Osteoblast (primary cell): ENCODE measurements around the gene ARHGEF40. TPM values are rescaled to one million over a fixed set of nuclear protein-coding genes. Genes with fewer than 3 reads are reported as not detected.

ENCODE experiments used
- DNase-seq: peaks from one replicate; pipeline ENCODE4 v3.0.0; 2011; ENCODE audit warnings: low spot score, mixed read lengths; ENCODE audit not compliant: insufficient read length; ENCODE audit errors: missing footprints
- H2AFZ ChIP-seq: 2 replicates; pipeline ENCODE4 v1.6.0; 2011; ENCODE audit warnings: mild to moderate bottlenecking, low read length
- H3K27ac ChIP-seq: 2 replicates; pipeline ENCODE4 v1.5.1; 2011; ENCODE audit warnings: mild to moderate bottlenecking, low read depth, low read length, moderate library complexity
- H3K27me3 ChIP-seq: 2 replicates; pipeline ENCODE4 v1.6.0; 2012; ENCODE audit warnings: mild to moderate bottlenecking, control low read depth, inconsistent platforms, low read length, moderate library complexity; ENCODE audit not compliant: insufficient read depth
- H3K36me3 ChIP-seq: 2 replicates; pipeline ENCODE4 v1.5.1; 2011; ENCODE audit warnings: mild to moderate bottlenecking, low read length, control low read depth, moderate library complexity; ENCODE audit not compliant: insufficient read depth
- H3K4me1 ChIP-seq: 2 replicates; pipeline ENCODE4 v1.5.1; 2011; ENCODE audit warnings: mild to moderate bottlenecking, low read length, control low read depth, moderate library complexity; ENCODE audit not compliant: insufficient read depth
- H3K4me2 ChIP-seq: 2 replicates; pipeline ENCODE4 v1.6.0; 2011; ENCODE audit warnings: mild to moderate bottlenecking, low read length; ENCODE audit not compliant: insufficient read depth
- H3K4me3 ChIP-seq: fragments of 200-600 bp; sonication (generic); 3 replicates; pipeline ENCODE4 v1.5.1; 2012; ENCODE audit warnings: mild to moderate bottlenecking, low read length, inconsistent platforms; ENCODE audit not compliant: insufficient read depth
- H3K79me2 ChIP-seq: 2 replicates; pipeline ENCODE4 v1.6.0; 2012; ENCODE audit warnings: mild to moderate bottlenecking, low read length, control low read depth, inconsistent platforms; ENCODE audit not compliant: insufficient read depth
- H3K9me3 ChIP-seq: 2 replicates; pipeline ENCODE4 v1.5.1; 2011; ENCODE audit warnings: low read depth, low read length, control low read depth
- H4K20me1 ChIP-seq: 2 replicates; pipeline ENCODE4 v1.6.0; 2012; ENCODE audit warnings: mild to moderate bottlenecking, low read length, control low read depth; ENCODE audit not compliant: insufficient read depth
- CTCF ChIP-seq: IDR thresholded peaks from 2 replicates; pipeline ENCODE4 v1.5.1; 2011; ENCODE audit warnings: mild to moderate bottlenecking, low read depth, low read length, moderate library complexity; ENCODE audit errors: extremely low read depth
- total RNA-seq: library from RNA; depleted of rRNA; stranded (reverse); fragments of >200 nt; gene quantifications from 2 replicates; pipeline ENCODE4 v1.2.3, GENCODE V29; 2012

The ARHGEF40 gene
- total RNA-seq, 1 donor = 33.3 TPM

DNA sequence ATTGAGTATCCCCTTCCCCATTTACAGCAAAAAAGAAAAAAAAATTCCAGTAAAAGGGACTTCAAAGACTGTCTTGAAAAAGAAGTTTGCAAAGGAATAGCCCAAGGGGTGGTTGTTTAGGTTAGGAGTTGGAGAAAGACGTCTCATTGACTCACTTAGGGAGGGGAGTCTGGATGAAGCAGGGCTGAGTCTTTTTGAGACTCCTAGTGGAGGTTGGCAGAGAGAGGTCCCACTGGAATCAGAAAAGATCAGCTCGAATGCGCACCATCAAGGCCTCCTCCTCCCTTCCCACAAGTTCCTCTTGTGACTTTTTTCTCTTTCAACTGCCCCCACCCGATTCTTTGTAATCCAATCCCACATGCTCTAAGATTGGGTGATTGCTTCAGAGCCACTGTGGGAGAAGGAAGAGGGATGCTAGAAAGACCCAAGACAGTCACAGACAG lies 1.9 kb downstream of the ARHGEF40 start:
- peak; percentile 99 for DNase-seq
- Histone ChIP-seq H3K4me3 (peak overlapping the region; percentile 76), H3K79me2 (peaks cover 17% of the 10 kb centered on the region), H3K4me1 (peaks cover 35% of the 10 kb centered on the region), H4K20me1 (peaks cover 19% of the 10 kb centered on the region), H3K9me3 (no peaks in the 10 kb centered on the region), H3K36me3 (peaks cover 37% of the 10 kb centered on the region), H3K27ac (peak overlapping the region; percentile 91), H2AFZ (peak overlapping the region; percentile 48), H3K4me2 (peak overlapping the region; percentile 93), H3K27me3 (no peaks in the 10 kb centered on the region)
- TF ChIP-seq CTCF = no peak

DNA sequence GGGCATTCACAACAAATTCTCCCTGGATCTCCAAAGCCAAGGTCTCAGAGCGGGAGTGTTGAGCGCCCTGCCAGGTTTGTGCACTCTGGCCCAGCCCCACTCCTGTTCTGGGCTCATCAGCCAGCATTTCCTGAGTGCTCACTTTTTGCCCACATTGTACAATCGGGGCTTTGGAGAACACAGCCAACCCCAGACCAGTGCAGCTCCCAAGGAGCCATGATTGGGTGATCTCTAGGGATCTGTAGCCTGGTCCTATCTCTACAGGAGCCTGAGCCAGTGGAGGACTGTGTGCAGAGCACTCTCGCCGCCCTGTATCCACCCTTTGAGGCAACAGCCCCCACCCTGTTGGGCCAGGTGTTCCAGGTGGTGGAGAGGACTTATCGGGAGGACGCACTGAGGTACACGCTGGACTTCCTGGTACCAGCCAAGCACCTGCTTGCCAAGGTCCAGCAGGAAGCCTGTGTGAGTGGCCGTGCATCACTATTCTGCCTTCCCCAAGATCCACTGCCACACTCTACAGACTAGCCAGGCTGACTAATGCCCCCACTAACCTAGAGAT lies 2.8 kb downstream of the ARHGEF40 start:
- Histone ChIP-seq H3K9me3 (no peaks in the 10 kb centered on the region), H3K27me3 (no peaks in the 10 kb centered on the region), H3K79me2 (peaks cover 17% of the 10 kb centered on the region), H3K36me3 (peaks cover 45% of the 10 kb centered on the region), H3K27ac (peak overlapping the region; percentile 91), H2AFZ (no peak overlapping the region), H3K4me1 (peaks cover 35% of the 10 kb centered on the region), H3K4me3 (no peak overlapping the region), H3K4me2 (peak overlapping the region; percentile 93), H4K20me1 (peaks cover 22% of the 10 kb centered on the region)
- TF ChIP-seq CTCF = no peak
- DNase-seq = peak; percentile 51

DNA sequence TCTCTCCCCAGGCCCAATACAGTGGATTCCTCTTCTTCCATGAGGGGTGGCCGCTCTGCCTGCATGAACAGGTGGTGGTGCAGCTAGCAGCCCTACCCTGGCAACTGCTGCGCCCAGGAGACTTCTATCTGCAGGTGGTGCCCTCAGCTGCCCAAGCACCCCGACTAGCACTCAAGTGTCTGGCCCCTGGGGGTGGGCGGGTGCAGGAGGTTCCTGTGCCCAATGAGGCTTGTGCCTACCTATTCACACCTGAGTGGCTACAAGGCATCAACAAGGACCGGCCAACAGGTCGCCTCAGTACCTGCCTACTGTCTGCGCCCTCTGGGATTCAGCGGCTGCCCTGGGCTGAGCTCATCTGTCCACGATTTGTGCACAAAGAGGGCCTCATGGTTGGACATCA lies 3.8 kb downstream of the ARHGEF40 start:
- peaks cover 22% of the 10 kb centered on the region for H4K20me1 ChIP-seq
- no peak for TF ChIP-seq CTCF
- no peak overlapping the region for H3K4me2 ChIP-seq
- no peak overlapping the region for H3K27ac ChIP-seq
- peak; percentile 48 for DNase-seq
- no peak overlapping the region for H2AFZ ChIP-seq
- no peaks in the 10 kb centered on the region for H3K9me3 ChIP-seq
- peaks cover 56% of the 10 kb centered on the region for H3K36me3 ChIP-seq
- no peaks in the 10 kb centered on the region for H3K27me3 ChIP-seq
- peaks cover 17% of the 10 kb centered on the region for H3K79me2 ChIP-seq
- peaks cover 30% of the 10 kb centered on the region for H3K4me1 ChIP-seq
- no peak overlapping the region for H3K4me3 ChIP-seq

DNA sequence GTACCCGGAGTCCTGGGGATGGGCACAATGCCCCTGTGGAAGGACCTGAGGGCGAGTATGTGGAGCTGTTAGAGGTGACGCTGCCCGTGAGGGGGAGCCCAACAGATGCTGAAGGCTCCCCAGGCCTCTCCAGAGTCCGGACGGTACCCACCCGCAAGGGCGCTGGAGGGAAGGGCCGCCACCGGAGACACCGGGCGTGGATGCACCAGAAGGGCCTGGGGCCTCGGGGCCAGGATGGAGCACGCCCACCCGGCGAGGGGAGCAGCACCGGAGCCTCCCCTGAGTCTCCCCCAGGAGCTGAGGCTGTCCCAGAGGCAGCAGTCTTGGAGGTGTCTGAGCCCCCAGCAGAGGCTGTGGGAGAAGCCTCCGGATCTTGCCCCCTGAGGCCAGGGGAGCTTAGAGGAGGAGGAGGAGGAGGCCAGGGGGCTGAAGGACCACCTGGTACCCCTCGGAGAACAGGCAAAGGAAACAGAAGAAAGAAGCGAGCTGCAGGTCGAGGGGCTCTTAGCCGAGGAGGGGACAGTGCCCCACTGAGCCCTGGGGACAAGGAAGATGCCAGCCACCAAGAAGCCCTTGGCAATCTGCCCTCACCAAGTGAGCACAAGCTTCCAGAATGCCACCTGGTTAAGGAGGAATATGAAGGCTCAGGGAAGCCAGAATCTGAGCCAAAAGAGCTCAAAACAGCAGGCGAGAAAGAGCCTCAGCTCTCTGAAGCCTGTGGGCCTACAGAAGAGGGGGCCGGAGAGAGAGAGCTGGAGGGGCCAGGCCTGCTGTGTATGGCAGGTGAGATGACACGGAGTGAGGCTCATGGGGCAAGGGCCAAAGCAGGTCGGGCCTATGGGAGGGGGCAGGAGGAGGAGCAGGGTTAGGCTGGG lies 4.5 kb downstream of the ARHGEF40 start:
- H3K27me3 ChIP-seq = no peaks in the 10 kb centered on the region
- H3K4me2 ChIP-seq = no peak overlapping the region
- H3K36me3 ChIP-seq = peaks cover 62% of the 10 kb centered on the region
- H3K9me3 ChIP-seq = no peaks in the 10 kb centered on the region
- H3K79me2 ChIP-seq = peaks cover 17% of the 10 kb centered on the region
- H3K4me3 ChIP-seq = no peak overlapping the region
- no peak for TF ChIP-seq CTCF
- DNase-seq = peak; percentile 69
- H3K4me1 ChIP-seq = peaks cover 23% of the 10 kb centered on the region
- no peak overlapping the region for H3K27ac ChIP-seq
- H4K20me1 ChIP-seq = peaks cover 25% of the 10 kb centered on the region
- H2AFZ ChIP-seq = no peak overlapping the region
